GM23248 (cell line): Measurements from ENCODE around the gene TWIST2. TPM values are rescaled to one million over a fixed set of nuclear protein-coding genes. Genes with fewer than 3 reads are reported as not detected.
A peak's percentile ranks its signal among the peaks of the same experiment; 100 is the strongest.

Experiments used
- DNase-seq: peaks from one replicate; pipeline ENCODE4 v3.0.0-alpha.2; 2015
- H2AFZ ChIP-seq: fragments of 200-600 bp; sonication (generic); 2 replicates; pipeline ENCODE4 v1.6.1; 2016; ENCODE audit warnings: antibody characterized with exemption
- H3F3A ChIP-seq: fragments of 200-600 bp; sonication (generic); 2 replicates; pipeline ENCODE4 v1.6.1; 2016; ENCODE audit warnings: mild to moderate bottlenecking, antibody characterized with exemption, mixed run types; ENCODE audit not compliant: insufficient read depth
- H3K27ac ChIP-seq: fragments of 200-600 bp; sonication (generic); 2 replicates; pipeline ENCODE4 v1.5.1; 2016; ENCODE audit warnings: mild to moderate bottlenecking
- H3K27me3 ChIP-seq: fragments of 200-600 bp; sonication (generic); replicated peaks from 2 replicates; pipeline ENCODE4 v1.6.1; 2016; ENCODE audit warnings: mild to moderate bottlenecking; ENCODE audit not compliant: insufficient read depth
- H3K36me3 ChIP-seq: fragments of 200-600 bp; sonication (generic); 2 replicates; pipeline ENCODE4 v1.6.1; 2016; ENCODE audit warnings: low read depth, mild to moderate bottlenecking
- H3K4me1 ChIP-seq: fragments of 200-600 bp; sonication (generic); 2 replicates; pipeline ENCODE4 v1.6.1; 2016; ENCODE audit warnings: mild to moderate bottlenecking; ENCODE audit not compliant: insufficient read depth
- H3K4me2 ChIP-seq: fragments of 200-600 bp; sonication (generic); one replicate; pipeline ENCODE4 v1.6.1; 2016; ENCODE audit warnings: mild to moderate bottlenecking; ENCODE audit not compliant: unreplicated experiment
- H3K4me3 ChIP-seq: fragments of 200-600 bp; sonication (generic); 2 replicates; pipeline ENCODE4 v1.5.1; 2016; ENCODE audit warnings: mild to moderate bottlenecking
- H3K79me2 ChIP-seq: fragments of 200-600 bp; sonication (generic); 2 replicates; pipeline ENCODE4 v1.6.1; 2016; ENCODE audit warnings: mild to moderate bottlenecking; ENCODE audit not compliant: insufficient read depth
- H3K9ac ChIP-seq: fragments of 200-600 bp; sonication (generic); 2 replicates; pipeline ENCODE4 v1.6.1; 2016; ENCODE audit warnings: mild to moderate bottlenecking
- H3K9me2 ChIP-seq: fragments of 200-600 bp; sonication (generic); 2 replicates; pipeline ENCODE4 v1.6.1; 2016; ENCODE audit warnings: mixed run types, mild to moderate bottlenecking, moderate library complexity; ENCODE audit not compliant: insufficient read depth
- H3K9me3 ChIP-seq: fragments of 200-600 bp; sonication (generic); one replicate; pipeline ENCODE4 v1.6.1; 2017; ENCODE audit warnings: low read depth
- H4K20me1 ChIP-seq: fragments of 200-600 bp; sonication (generic); 2 replicates; pipeline ENCODE4 v1.6.0; 2016; ENCODE audit not compliant: insufficient read depth
- EZH2 ChIP-seq: fragments of 200-600 bp; sonication (generic); IDR thresholded peaks from 2 replicates; pipeline ENCODE4 v1.6.1; 2018; ENCODE audit warnings: antibody characterized with exemption, mild to moderate bottlenecking; ENCODE audit not compliant: insufficient read depth, poor library complexity, severe bottlenecking
- EZH2phosphoT487 ChIP-seq: fragments of 200-600 bp; sonication (generic); IDR thresholded peaks from 2 replicates; pipeline ENCODE4 v1.6.1; 2018; ENCODE audit warnings: antibody characterized with exemption, moderate library complexity, mild to moderate bottlenecking, low read depth; ENCODE audit not compliant: insufficient read depth
- WGBS, 2 experiments: methylation state at CpG; one replicate each; pipeline ENCODE4 v1.1.6; 2015 to 2017; ENCODE audit warnings: low lambda C conversion rate in 2 of 2, low coverage in 1 of 2; ENCODE audit errors: missing lambda C conversion rate in 2 of 2; 5-methylcytosine and 5-hydroxymethylcytosine counted together
- in situ Hi-C: fragments of 300-500 bp; cut with MboI; formaldehyde crosslinking; loops from 2 replicates; pipeline ENCODE4 v1.15.0; 2020
- polyA plus RNA-seq: library from polyadenylated mRNA; unstranded; fragments of >200 nt; fragmentation: Nextera tagmentation; extraction: Ambion mirVana; gene quantifications from 2 replicates; pipeline ENCODE4 v1.2.1, GENCODE V29; 2016
- total RNA-seq: library from RNA; depleted of rRNA; stranded (reverse); fragments of >200 nt; shearing (Covaris generic); gene quantifications from 2 replicates; pipeline ENCODE4 v1.2.3, GENCODE V29; 2014

The TWIST2 gene
- total and polyA plus RNA-seq, 2 experiments from 2014 or later, result 248 to 544 TPM

- in situ Hi-C loops, result no loop called here
- no peaks in the 10 kb centered on the region for H3K27me3 ChIP-seq
- H3K4me3 ChIP-seq, result no peak overlapping the region
- H3K27ac ChIP-seq, result peak overlapping the region; percentile 72
- TF ChIP-seq EZH2phosphoT487 (no peak), EZH2 (no peak)
- peaks cover 11% of the 10 kb centered on the region; the same call in 1 of the 2 replicates for H4K20me1 ChIP-seq
- peaks cover 30% of the 10 kb centered on the region; the same call in 1 of the 2 replicates for H3K36me3 ChIP-seq
- H3K9ac ChIP-seq, result no peak overlapping the region
- DNase-seq, result peak; percentile 48
- no peaks in the 10 kb centered on the region for H3K9me2 ChIP-seq
- peaks cover 81% of the 10 kb centered on the region for H3F3A ChIP-seq
- H3K79me2 ChIP-seq, result peaks cover 76% of the 10 kb centered on the region
- 41 to 55% methylated on average over 13 of the region's 13 CpGs for WGBS, 2 experiments
- no peak overlapping the region for H2AFZ ChIP-seq
- H3K9me3 ChIP-seq, result no peaks in the 10 kb centered on the region
- H3K4me2 ChIP-seq, result no peak overlapping the region
- H3K4me1 ChIP-seq, result peaks cover 50% of the 10 kb centered on the region
Observed at GRCh38 chr2:238872628-238873380, 24.9 kb downstream of the TWIST2 start.

DNA sequence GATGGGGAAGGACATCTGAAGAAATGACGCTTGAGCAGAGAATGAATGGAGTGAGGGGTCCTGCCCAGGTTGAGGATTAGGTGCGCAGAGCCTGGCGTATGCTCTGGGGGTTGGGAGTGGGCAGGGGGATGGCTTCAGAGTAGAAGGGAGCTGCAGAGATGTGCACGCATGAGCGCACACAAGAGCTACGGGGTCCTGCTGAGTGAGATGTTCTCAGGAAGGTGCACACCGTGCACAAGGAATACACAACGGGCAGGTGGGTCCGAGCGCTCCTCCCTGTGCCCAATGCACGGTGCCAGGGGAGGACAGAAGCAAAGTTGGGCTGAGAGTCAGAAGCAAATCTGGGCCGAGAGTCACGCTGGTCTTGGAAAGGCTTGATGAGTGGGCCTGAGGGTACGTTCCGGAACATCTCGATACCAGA is 25.5 kb downstream of the TWIST2 start:
- TF ChIP-seq EZH2phosphoT487 (no peak), EZH2 (no peak)
- Histone ChIP-seq H3K4me2 (no peak overlapping the region), H4K20me1 (peaks cover 11% of the 10 kb centered on the region; the same call in 1 of the 2 replicates), H2AFZ (no peak overlapping the region), H3K27ac (peak overlapping the region; percentile 72), H3K4me1 (peaks cover 50% of the 10 kb centered on the region), H3K9me3 (no peaks in the 10 kb centered on the region), H3F3A (peaks cover 82% of the 10 kb centered on the region), H3K4me3 (no peak overlapping the region), H3K36me3 (peaks cover 36% of the 10 kb centered on the region; the same call in 1 of the 2 replicates), H3K79me2 (peaks cover 76% of the 10 kb centered on the region), H3K9ac (peak overlapping the region; percentile 49), H3K27me3 (no peaks in the 10 kb centered on the region), H3K9me2 (no peaks in the 10 kb centered on the region)
- in situ Hi-C loops, result no loop called here
- DNase-seq, result no peak
- WGBS, 2 experiments, result 33 to 44% methylated on average over 16 of the region's 16 CpGs

GRCh38 chr2:238873841-238874240 is 26.0 kb downstream of the TWIST2 start:
- 13 to 15% methylated on average over 6 of the region's 6 CpGs for WGBS, 2 experiments
- H4K20me1 ChIP-seq, result peaks cover 11% of the 10 kb centered on the region; the same call in 1 of the 2 replicates

GRCh38 chr2:238874330-238875050 is 26.6 kb downstream of the TWIST2 start:
- H3K4me3 ChIP-seq, result no peak overlapping the region
- 23 to 27% methylated on average over 11 of the region's 11 CpGs for WGBS, 2 experiments
- H3K4me1 ChIP-seq, result peaks cover 40% of the 10 kb centered on the region
- H3K36me3 ChIP-seq, result peaks cover 39% of the 10 kb centered on the region; the same call in 1 of the 2 replicates
- H3K4me2 ChIP-seq, result peak overlapping the region; percentile 25
- H3K9ac ChIP-seq, result peak overlapping the region; percentile 49
- no peaks in the 10 kb centered on the region for H3K27me3 ChIP-seq
- H4K20me1 ChIP-seq, result peaks cover 11% of the 10 kb centered on the region; the same call in 1 of the 2 replicates
- no peaks in the 10 kb centered on the region for H3K9me2 ChIP-seq
- H3F3A ChIP-seq, result peaks cover 82% of the 10 kb centered on the region
- H3K27ac ChIP-seq, result peak overlapping the region; percentile 72
- TF ChIP-seq EZH2phosphoT487 (no peak), EZH2 (no peak)
- H3K79me2 ChIP-seq, result peaks cover 80% of the 10 kb centered on the region
- peak; percentile 70 for DNase-seq
- H2AFZ ChIP-seq, result no peak overlapping the region
- in situ Hi-C loops, result no loop called here
- H3K9me3 ChIP-seq, result no peaks in the 10 kb centered on the region

More at GRCh38 chr2:238873841-238874240, 26.0 kb downstream of the TWIST2 start:
- peaks cover 82% of the 10 kb centered on the region for H3F3A ChIP-seq
- peaks cover 39% of the 10 kb centered on the region; the same call in 1 of the 2 replicates for H3K36me3 ChIP-seq
- TF ChIP-seq EZH2 (no peak), EZH2phosphoT487 (no peak)
- peak overlapping the region; percentile 72 for H3K27ac ChIP-seq
- H3K79me2 ChIP-seq, result peaks cover 76% of the 10 kb centered on the region
- H2AFZ ChIP-seq, result no peak overlapping the region
- in situ Hi-C loops, result no loop called here
- DNase-seq, result no peak
- no peaks in the 10 kb centered on the region for H3K9me3 ChIP-seq
- no peak overlapping the region for H3K4me3 ChIP-seq
- H3K9me2 ChIP-seq, result no peaks in the 10 kb centered on the region
- H3K9ac ChIP-seq, result peak overlapping the region; percentile 49
- peak overlapping the region; percentile 25 for H3K4me2 ChIP-seq
- no peaks in the 10 kb centered on the region for H3K27me3 ChIP-seq
- H3K4me1 ChIP-seq, result peaks cover 46% of the 10 kb centered on the region
